Activated CD4-positive, alpha-beta T cell treated with anti-CD3 and anti-CD28 coated beads for 24 hours (primary cell): Measurements from ENCODE around the gene TTC24.
"Not testable (repeated sequence)": the region's sequence is repeated elsewhere in the genome, so short reads cannot be mapped to it uniquely, and the experiment has no call there.

Experiments
- DNase-seq, 2 donors: peaks; one replicate each; pipeline ENCODE4 v3.0.0-alpha.2; 2020; ENCODE audit warnings: low read depth in 2 of 2

The TTC24 gene

DNA sequence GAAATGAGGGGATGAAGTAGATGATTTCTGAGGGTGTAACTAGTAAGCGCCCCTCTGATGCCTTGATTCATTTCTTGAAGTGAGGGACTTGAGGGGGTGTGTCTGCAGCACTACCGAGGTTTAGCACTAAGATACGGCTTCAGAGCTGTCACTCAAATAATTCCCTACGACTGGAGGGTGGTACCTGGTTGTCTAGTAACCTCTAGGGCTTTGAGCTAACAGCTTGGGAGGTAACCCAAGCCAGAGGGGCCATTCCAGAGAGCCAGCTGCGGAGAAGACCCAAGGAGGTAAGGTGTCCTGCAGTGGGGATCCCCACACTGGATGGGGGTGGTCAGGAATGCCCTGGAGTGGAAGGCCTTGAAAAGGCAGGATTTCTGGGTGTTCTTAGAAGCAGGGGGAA, at the start of gene TTC24:
Gene TTC24, plus strand, starts transcription at position 252 of the 400 bp plus-strand sequence. CDS start 1,642 bp downstream, outside the sequence.
- DNase-seq: no peak

DNA sequence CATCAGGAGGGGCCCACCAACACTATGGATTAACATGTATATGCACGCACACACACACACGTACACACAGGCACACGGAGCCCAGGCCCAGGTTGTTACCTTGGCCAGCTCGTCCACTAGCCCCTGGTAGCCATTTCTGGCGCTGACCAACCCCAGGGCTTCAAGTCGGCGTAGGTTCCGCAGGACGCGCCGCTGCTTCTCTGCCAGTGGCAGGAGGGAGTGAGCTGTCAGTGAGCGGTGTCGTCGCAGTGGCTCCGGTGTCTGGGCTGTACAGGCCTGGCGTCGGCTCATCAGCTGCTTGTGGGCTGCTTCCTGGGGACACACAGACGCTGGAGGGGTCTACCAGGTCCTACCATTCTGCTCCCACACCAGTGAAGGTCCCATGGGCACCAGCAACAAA, 49.5 kb upstream of the TTC24 start:
- no peak for DNase-seq

DNA sequence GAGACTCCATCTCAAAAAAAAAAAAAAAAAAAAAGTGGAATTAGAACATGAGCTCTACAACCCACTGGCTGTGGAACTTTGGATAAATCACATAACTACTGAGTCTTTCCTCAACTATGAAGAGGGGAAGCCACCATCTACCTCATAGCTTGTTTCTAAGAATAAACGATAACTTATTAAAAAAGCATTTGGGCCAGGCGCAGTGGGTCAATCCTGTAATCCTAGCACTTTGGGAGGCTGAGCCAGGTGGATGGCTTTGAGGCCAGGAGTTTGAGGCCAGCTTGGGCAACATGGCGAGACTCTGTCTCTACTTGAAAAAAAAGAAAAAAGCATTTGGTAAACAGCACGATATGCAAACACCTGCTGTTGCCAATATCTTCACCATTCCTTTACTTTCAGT, 47.1 kb upstream of the TTC24 start:
- DNase-seq: no peak

DNA sequence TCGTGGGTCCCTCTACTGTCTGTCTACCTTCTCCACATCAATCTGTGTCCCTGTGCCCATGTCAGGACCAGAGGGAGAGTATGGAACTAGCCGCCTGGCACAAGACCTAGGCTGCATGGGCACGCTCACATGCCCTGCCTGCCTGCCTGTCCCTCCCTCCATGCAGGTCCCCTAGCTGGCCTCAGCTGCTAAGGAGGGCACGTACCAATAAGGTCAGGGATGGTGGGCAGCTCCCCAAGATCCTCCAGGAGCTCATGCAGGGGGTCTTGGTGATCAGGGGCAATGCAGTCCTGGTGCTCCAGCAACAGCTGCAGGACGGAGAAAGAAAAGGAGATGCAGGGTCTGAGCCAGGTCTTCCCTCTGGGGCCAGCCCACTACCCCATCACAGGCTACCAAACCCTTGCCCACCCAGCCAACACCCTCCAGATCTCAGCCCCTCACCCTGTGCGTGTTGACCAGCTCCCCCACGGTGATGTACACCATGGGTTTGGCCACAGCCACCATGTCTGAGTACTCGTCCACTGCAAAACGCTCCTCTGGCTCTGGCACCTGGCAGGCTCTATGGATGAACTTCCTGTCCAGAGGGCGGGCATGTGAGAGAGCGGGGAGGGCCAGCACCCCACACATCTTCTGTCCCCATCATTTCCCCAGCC, 45.8 kb upstream of the TTC24 start:
- no peak for DNase-seq

DNA sequence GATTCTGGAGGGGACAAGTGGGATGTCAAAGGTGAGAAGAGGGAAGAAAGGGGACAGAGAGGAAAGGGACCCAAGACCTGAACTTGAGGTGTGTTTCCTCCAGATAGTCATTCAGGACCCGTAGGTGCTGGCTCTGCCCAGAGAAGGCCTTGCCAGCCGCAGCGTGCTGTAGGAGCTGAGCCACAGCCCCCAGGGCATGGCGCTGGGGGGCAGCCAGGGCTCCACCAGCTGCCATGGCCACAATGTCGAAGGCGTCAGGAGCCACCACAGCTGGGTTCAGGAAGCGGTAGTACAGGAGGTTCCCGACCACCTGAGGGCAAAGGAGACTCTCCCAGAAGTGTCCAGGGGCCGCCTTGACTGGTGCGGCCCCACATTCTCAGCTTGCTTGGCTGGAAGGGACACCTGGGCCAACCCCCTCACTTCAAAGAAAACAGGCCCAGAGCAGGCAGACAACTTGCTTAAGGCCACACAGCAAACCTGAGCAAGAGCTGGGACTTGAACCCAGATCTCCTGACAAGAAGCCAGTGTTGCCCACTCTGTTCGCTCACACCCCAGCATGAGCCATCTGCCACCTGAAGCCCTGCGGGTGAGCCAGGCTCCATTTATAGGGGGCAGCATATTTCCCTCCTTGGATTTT, 45.0 kb upstream of the TTC24 start:
- DNase-seq: no peak

DNA sequence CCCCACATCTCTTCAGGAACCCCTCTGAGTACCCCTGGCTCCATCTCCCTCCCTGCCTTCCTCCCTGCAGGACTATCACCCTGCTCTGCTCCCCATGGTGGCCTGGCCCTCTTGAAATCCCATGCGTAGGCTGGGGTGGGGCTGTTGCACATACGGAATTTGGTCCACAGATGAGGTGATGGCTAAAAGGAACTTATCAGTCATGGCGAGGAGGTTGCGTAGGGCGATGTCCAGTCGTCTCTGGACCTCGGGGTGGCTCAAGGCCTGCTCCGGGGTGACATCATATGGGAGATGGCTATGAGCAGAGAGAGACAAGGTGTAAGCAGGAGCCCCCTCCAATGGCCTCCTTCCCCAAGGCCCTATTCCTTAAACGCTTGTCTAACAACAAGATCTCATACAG, 42.5 kb upstream of the TTC24 start:
- DNase-seq: no peak

DNA sequence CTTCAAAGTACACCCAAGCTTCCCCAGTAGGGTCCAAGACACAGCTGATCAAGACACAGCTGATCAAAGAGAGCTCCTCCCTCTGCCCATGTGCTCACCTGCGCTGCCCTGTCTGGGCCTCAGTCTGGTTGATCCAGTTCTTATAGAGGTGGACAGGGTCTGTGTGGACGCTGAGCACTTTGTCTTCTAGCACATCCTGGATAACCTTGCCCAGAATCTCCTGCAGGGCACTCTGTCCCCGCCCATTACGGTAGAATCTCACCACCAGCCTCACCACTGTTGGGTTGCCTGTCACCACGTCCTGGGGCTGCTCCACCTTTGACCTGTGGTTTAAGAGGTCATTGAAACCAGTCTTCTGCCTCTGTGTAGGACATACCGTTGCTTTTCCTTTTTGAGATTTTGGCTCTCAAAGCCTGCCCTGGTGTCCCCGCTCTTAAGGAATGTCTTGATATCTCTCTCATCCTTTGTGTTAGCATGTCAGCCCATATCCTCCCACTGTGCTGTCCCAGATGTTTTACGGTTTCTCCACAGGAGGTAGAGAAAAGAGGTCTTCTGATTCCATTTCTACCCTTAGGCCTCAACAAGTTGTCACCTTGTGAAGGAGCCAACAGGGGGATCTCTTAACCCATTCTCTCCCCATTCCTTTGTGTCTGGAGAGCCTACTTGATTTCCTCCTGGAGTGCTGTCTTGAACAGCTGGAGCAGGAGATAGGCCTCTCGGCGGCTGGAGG, 40.6 kb upstream of the TTC24 start:
- no peak for DNase-seq

DNA sequence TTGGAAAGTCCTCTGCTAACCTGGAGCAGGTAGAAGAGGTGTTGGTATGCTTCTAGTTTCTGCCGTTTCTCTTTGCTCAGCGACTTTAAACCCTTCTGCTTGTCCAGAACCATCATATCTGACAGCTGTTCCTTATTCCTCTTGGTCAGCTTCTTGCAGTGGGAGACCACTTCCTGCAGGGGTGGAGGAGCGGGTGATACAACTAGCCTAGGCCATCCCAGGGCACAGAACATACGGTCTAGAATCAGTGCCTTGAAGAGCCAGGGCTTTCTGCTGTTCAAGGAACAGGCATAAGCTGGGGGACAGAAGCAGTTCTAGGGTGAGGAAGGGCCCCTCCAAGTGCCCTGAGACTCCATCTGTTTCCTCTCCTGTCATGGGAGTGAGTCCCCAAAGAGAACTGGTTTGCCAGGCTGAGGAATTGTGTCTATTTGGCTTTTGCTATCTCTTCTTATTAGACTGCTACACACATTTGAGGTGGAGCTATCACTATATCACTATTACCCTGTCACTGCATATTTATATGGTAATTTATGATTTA, 39.6 kb upstream of the TTC24 start:
- no peak for DNase-seq

DNA sequence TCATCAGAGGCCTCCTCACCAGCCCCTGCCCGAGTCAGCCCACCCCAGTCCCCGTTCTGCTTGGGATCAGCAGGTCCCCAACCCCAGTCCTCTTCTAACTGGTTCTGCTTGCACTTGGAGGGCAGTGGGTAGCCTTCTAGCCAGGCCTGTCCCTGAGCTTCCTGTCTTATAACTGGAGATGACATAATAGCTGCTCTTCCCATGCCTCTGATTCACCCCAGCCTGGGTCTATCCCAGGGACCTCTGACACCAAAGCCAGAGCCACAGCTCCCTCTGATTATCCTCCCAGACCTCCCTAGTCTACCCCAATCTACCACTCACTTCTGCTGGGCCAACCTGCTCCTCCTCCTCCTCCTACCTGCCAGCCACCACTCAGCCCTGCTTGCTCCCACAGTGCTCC, 38.6 kb upstream of the TTC24 start:
- no peak for DNase-seq

DNA sequence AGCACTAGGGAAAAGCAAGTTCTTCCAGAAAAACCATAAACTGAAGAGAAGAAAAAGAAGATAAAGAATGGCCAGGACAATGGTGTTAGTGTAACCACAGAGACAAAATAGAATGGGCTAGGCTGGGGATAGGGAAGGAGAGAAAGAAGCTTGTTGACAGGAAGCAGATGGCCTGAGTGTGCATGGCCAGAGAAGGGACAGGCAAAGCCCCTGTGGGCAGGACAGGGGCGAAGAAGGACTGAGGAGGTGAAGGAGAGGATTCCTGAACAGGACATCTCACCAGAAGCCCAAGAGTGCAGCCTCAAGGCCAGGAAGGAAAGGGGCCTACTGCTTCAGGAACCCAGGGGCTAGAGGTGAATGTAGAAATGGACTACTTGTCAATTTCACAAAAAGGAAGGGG, 36.5 kb upstream of the TTC24 start:
- no peak for DNase-seq

DNA sequence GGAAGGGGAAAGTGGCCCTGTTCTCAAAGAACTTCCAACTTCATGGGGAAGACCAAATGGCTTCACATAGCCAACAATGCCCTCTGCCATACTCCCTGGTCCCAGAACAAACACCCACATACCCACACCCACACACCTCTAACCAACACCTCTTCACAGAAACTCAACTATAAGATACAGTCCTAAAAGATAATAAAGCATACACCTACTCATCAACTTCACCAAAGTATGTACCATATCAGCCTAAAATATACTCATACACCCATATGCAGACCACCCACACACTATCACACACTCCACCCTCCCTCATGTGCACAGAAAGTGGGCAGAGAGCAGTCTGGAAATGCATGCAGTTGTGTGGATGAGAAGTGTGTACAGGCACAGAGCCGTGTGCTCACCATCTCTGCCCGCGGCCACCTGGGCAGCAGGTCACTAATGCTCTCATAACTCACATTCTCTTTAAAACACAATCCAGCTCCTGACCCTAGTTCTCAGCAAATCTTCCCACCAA, 34.9 kb upstream of the TTC24 start:
- DNase-seq: no peak

DNA sequence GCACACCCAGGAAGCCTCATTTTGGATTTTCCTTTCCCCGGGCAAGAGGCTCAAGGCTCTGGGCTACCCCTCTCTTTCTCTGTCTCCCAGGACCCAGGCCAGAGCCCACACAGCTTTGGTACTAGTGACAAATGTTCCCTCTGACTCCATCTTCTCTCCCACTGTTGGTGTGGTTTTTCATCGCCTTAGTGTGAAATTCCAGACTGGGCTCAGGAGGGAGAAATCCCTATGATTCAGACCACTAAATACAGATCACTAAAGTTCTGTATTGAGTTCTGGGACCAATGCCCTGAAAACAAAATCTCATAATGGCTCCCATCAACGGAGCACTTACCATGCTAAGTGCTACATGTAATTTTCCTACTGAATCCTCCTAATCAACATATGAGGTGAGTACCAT, 33.3 kb upstream of the TTC24 start:
- no peak for DNase-seq

DNA sequence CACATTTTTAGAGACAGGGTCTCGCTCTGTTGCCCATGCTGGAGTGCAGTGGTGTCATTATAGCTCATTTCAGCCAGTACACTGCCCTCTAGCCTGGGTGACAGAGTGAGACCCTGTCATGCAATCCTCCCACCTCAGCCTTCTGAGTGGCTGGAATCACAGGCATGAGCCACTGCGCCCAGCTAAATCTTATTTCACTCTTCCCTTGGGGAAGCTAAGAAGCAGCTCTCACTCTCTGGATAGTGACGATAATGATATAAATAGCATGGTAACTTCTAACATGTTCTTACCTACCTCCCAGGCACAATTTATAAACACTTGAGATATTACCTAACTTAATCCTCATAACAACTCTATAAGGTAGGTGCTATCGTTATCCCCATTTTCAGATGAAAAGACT, 32.1 kb upstream of the TTC24 start:
- DNase-seq: no peak

DNA sequence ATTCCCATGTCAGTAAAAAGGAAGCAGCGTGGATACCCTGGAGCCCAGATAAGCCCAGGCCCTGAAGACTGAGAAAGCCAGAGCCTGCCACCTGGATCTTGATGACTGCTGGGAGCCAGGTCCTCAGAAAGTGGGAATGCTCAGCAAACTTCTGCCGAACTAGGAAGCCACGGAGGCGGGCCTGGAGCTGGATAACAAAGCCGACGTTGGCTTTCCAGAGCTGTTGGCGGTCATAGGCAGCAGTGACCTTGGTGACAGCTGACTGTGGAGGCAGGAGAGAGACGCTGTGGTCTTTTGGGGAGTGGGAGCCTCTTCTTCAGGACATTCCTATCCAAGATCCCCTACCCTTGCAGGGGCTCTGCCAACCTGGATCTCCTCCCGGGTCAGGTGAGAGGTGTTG, 31.5 kb upstream of the TTC24 start:
- no peak for DNase-seq

DNA sequence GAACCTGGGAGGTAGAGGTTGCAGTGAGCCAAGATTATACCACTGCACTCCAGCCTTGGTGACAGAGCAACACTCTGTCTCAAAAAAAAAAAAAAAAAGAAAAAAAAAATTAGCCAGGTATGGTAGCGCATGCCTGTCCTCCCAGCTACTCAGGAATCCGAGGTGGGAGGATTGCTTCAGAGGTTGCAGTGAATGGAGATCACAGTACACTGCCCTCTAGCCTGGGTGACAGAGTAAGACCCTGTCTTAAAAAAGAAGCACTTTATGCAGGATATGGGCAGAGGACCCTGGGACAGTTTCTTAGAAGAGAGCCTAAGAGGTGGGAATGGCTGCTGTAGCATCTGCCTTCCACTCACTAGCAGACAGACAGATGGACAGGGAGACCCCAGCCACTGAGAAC, 30.1 kb upstream of the TTC24 start:
- DNase-seq: no peak

DNA sequence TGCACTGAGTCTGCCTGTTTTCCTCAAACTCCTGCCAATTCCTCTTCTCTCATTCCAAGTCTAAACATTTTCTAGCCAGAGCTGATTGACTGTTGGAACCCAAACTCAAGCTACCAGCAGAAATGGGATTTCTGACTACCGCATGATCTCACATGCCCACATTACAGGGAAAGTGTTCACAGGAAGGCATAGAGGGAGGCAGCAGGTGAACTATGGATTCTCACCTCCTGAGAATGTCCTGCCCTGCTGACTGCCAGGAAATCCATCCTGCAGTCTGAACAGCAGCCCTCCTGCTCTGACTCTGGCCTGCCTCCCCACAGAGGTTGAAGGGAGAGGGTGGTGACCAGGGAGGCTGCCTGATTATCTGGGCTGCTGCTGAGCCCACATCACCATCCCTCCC, 29.7 kb upstream of the TTC24 start:
- no peak for DNase-seq

DNA sequence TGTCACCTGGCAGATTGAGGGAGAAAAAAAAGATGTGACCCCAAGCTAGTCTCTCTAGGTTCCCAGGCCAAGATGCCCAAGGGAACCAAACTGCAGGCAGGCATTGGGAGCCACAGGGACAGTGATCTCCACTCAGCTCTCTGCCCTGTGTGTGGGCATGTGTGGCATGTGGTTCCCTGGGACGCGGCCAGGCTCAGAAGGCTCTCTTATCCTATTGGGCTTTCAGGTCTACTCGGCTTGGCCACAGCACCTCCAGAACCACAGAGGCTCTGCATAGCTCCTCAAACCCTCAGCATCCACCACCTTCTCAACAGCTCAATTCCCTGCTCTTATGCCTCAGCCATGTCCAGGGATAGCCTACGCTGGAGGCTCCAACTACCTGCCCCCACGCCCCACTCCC, 29.2 kb upstream of the TTC24 start:
- no peak for DNase-seq

DNA sequence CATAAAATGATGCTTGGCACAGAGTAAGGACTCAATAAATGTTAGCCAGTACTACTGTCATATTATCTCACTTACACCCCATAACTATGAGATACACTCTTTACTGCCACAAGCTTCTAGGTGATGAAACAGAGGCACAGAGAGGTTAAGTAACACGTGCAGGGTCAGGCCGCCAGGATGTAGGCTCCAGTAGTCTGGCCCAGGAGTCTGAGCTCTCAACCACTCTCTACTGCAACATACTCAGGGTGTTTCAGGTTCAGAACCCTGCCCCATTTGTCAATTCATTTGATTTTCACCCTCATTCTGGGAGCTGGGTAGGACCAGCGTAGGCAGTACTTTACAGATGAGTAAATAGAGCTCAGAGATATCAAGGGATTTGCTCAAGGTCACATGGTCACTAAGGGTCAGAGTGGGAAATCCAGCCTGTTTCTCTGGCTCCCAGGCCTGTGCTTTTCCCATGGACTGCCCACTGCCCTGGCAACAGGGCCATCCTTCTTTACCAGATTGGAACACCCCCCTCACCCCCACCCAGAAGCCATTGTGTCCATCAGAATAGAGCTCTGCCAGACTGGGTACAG, 28.4 kb upstream of the TTC24 start:
- no peak for DNase-seq

DNA sequence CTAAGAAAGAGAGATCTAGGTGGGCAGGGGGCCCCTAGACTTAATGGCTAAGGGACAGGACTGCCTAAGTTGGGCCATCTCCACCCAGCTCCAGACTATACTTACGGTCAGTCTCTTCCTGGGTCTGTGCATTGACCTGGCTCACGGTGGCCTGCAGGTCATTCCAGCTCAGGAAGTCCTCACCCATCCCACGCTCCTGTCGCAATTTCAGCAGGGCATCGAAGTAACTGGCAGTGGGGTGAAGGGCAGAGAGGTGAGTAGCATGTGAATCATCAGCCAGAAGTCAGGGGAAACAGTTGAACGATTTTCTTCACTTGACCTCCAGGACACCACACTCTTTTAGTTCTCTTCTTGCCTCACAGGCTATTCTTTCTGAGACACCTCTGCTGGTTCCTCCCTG, 27.7 kb upstream of the TTC24 start:
- no peak for DNase-seq

DNA sequence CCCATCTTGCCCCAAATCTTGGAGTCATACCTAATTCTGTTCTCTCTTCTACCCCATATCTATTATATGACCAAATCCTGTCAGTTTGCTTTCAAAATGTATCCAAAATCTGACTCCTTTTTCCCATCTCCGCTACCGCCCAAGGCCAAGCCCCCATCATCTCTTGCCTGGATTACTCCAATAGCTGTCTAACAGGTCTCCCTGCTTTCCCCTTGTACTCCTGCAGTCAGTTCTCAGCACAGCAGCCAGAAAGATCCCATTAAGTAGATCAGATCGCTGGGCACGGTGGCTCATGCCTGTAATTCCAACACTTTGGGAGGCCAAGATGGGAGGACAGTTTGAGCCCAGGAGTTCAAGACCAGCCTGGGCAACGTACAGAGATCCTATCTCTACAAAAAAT, 27.0 kb upstream of the TTC24 start:
- DNase-seq: no peak

DNA sequence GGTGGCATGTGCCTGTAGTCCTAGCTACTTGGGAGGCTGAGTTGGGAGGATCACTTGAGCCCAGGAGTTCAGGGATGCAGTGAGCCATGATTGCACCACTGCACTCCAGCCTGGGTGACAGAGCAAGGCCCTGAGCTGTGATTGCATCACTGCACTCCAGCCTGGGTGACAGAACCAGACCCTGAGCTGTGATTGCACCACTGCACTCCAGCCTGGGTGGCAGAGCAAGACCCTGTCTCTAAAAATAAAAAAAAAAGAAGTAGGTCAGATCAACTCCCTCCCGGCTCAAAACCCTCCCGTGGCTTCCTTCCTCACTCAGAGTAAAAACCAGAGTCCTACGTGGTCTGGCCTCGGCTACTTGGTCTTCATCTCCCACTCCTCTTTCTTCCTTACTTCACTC, 26.6 kb upstream of the TTC24 start:
- DNase-seq: not testable (repeated sequence)

DNA sequence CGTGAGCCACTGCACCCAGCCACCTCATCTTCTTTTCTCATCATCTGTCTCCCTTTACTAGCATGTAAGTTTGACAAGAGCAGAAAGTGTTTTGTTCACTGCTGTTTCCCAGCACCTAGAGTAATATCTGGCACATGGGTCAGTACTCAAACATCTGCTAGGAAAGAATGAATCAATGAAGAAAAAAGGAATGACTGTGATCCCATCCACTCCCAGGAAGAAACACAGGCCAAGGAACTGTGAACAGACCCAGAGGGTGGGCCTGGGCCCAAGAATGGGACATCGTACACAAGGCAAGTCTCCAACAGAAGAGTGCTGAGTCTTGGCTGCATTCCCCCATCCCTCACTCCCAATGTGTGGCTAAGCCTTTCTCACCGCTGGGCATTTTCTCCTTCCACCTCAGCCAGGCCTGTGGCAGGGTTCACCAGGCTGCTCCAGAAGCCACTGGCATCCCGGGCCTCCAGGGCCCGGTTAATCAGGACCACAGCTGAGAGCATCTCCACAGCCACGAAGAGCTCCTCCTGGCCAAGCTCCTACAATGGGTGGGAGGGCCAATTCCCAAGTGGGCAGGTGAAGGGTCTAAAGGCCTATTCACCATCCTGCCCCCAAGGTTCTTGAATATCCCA, 25.6 kb upstream of the TTC24 start:
- DNase-seq: no peak
